Measurements from ENCODE around the gene PPP2R5D. TPM values are rescaled to one million over a fixed set of nuclear protein-coding genes. Genes with fewer than 3 reads are reported as not detected.
"Not testable (repeated sequence)": the region's sequence is repeated elsewhere in the genome, so short reads cannot be mapped to it uniquely, and the experiment has no call there.

The PPP2R5D gene
- total RNA-seq, 1 donor from 2014 or later, result 33.4 TPM

DNA sequence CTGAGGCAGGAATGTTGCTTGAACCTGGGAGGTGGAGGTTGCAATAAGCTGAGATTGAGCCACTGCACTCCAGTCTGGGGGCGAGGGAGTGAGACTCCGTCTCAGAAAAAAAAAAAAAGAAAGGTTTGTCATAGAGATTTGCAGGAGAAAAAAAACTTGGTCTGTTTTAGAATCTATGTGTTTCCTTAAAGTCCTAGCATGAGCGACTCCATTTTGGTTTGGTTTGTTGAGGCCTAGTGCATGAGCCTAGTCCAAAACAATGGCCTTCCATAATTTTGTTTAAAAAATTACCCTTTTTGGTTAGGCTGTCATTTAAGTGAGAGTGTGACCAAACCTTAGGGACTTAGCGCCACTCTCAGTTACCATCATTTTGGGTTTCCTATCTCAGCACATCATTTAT is 32.0 kb upstream of the PPP2R5D start:
- no peak for DNase-seq (ENCODE audit: low read depth)
- TF ChIP-seq CTCF (IDR thresholded peaks at IDR 0.05; ENCODE audit: insufficient read depth, low read length, poor library complexity, severe bottlenecking), result no peak
- no peaks in the 10 kb centered on the region for H3K27me3 ChIP-seq (ENCODE audit: control insufficient read depth, insufficient read depth, low read length)

DNA sequence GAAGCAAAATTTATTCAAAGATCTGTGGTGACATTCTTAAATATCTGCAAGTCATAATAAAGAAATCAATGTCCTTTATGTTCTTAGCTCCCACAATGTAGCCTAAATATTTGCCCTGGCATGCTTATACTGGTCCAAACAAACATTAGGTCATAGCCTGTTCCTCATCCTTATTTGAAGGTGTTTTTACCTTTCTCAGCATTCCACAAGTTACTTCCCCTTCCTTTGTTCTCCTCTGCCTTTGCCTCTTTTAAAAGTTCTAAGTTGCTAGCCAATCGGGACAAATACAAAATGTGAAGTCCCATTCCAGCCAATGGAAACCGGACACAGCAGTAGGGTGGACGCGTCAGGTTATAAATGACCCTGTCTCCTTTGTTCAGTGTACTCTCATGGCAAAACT is 30.0 kb upstream of the PPP2R5D start:
- H3K27me3 ChIP-seq (ENCODE audit: control insufficient read depth, insufficient read depth, low read length); H3K36me3 ChIP-seq (ENCODE audit: control insufficient read depth, insufficient read depth, low read length); H3K4me3 ChIP-seq (ENCODE audit: low read depth, low read length); DNase-seq (ENCODE audit: low read depth): not testable (repeated sequence)

More for the DNA sequence above, 32.0 kb upstream of the PPP2R5D start:
- H3K4me3 ChIP-seq (ENCODE audit: low read depth, low read length), result no peak overlapping the region
- H3K36me3 ChIP-seq (ENCODE audit: control insufficient read depth, insufficient read depth, low read length), result no peaks in the 10 kb centered on the region

DNA sequence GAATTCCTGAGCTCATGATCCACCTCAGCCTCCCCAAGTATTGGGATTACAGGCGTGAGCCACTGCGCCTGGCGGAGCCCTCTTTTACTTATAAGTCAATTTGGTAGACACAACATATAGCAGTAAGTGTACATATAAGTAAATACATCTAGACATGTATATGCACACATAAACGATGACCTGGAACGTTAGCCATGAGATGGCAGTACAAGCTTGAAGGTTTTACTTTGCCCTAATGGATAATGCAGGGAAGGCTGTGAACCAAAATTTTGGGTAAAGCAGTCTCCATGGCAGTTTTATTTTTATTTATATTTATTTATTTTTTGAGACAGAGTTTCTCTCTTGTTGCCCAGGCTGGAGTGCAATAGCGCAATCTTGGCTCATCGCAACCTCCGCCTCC is 26.2 kb upstream of the PPP2R5D start:
- H3K27me3 ChIP-seq (ENCODE audit: control insufficient read depth, insufficient read depth, low read length), result peaks cover 3% of the 10 kb centered on the region
- TF ChIP-seq CTCF (IDR thresholded peaks at IDR 0.05; ENCODE audit: insufficient read depth, low read length, poor library complexity, severe bottlenecking), result no peak
- H3K4me3 ChIP-seq (ENCODE audit: low read depth, low read length), result no peak overlapping the region
- DNase-seq (ENCODE audit: low read depth), result no peak
- H3K36me3 ChIP-seq (ENCODE audit: control insufficient read depth, insufficient read depth, low read length), result no peaks in the 10 kb centered on the region

- H3K4me3 ChIP-seq (ENCODE audit: low read depth, low read length), result peak overlapping the region; percentile 48
- TF ChIP-seq CTCF (IDR thresholded peaks at IDR 0.05; ENCODE audit: insufficient read depth, low read length, poor library complexity, severe bottlenecking), result no peak
- DNase-seq (ENCODE audit: low read depth), result no peak
- H3K36me3 ChIP-seq (ENCODE audit: control insufficient read depth, insufficient read depth, low read length), result no peaks in the 10 kb centered on the region
- peaks cover 3% of the 10 kb centered on the region for H3K27me3 ChIP-seq (ENCODE audit: control insufficient read depth, insufficient read depth, low read length)
These were observed 24.5 kb upstream of the PPP2R5D start for GRCh38 chr6:42959917-42960242.

GRCh38 chr6:42960243-42961019 is 23.9 kb upstream of the PPP2R5D start, which contains the start of gene GNMT:
Gene GNMT (plus strand): TSS chr6:42960754. CDS start chr6:42960768, 14 bp downstream.
- H3K36me3 ChIP-seq (ENCODE audit: control insufficient read depth, insufficient read depth, low read length), result no peaks in the 10 kb centered on the region
- DNase-seq (ENCODE audit: low read depth), result no peak
- peak; percentile 1 for TF ChIP-seq CTCF (IDR thresholded peaks at IDR 0.05; ENCODE audit: insufficient read depth, low read length, poor library complexity, severe bottlenecking)

DNA sequence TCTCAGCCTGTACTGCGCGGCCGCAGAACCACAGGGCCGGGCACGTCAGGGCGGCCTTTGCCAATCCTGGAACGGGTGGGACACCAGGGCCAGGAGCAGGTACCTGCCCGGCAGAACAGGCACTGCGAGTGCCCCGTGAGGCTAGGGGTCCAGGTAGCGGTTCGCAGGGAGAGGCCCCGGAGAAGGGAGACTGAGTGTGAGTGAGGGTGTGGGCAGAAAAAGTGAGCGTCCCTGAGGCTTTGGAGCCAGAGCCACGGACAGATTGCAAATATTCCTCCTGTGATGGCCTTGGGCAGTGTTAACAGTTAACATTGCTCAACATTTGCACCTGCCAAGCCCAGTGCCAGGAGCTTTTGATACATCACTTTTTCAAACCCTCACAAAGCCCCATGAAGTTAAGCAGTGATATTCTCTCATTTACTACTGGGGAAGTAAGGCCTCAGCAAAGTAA is 23.3 kb upstream of the PPP2R5D start:
- Histone ChIP-seq H3K27me3 (ENCODE audit: control insufficient read depth, insufficient read depth, low read length) (peaks cover 3% of the 10 kb centered on the region), H3K4me3 (ENCODE audit: low read depth, low read length) (peak overlapping the region; percentile 48), H3K36me3 (ENCODE audit: control insufficient read depth, insufficient read depth, low read length) (no peaks in the 10 kb centered on the region)
- no peak for DNase-seq (ENCODE audit: low read depth)
- TF ChIP-seq CTCF (IDR thresholded peaks at IDR 0.05; ENCODE audit: insufficient read depth, low read length, poor library complexity, severe bottlenecking), result no peak

More at GRCh38 chr6:42960243-42961019, 23.9 kb upstream of the PPP2R5D start, which contains the start of gene GNMT:
- Histone ChIP-seq H3K4me3 (ENCODE audit: low read depth, low read length) (peak within 1 kb of the TSS; percentile 48), H3K27me3 (ENCODE audit: control insufficient read depth, insufficient read depth, low read length) (peaks cover 3% of the 10 kb centered on the region)
